Lower lobe of right lung (tissue), 2 donors: Measurements from ENCODE around the gene PABPC1L. TPM values are rescaled to one million over a fixed set of nuclear protein-coding genes. Genes with fewer than 3 reads are reported as not detected.
"Not testable (repeated sequence)": the region's sequence is repeated elsewhere in the genome, so short reads cannot be mapped to it uniquely, and the experiment has no call there.

Experiments
- ATAC-seq, 2 donors: fragments of 200-7000 bp; cut with Tn5 transposase; one replicate each; pipeline ENCODE4 v1.9.1; 2020 to 2022; ENCODE audit warnings: mild to moderate bottlenecking in 2 of 2, moderate library complexity in 2 of 2
- DNase-seq: peaks from one replicate; pipeline ENCODE4 v3.0.0-alpha.2; 2020
- H3K27ac ChIP-seq: fragments of 200-600 bp; one replicate; pipeline ENCODE4 v1.8.0; 2022
- H3K27me3 ChIP-seq: fragments of 200-600 bp; one replicate; pipeline ENCODE4 v1.8.0; 2022; ENCODE audit warnings: low read depth
- H3K36me3 ChIP-seq: fragments of 200-600 bp; one replicate; pipeline ENCODE4 v1.8.0; 2022; ENCODE audit warnings: mild to moderate bottlenecking
- H3K4me1 ChIP-seq: fragments of 200-600 bp; one replicate; pipeline ENCODE4 v1.8.0; 2022
- H3K4me3 ChIP-seq: fragments of 200-600 bp; one replicate; pipeline ENCODE4 v1.8.0; 2022; ENCODE audit warnings: mild to moderate bottlenecking
- H3K9me3 ChIP-seq: fragments of 200-600 bp; one replicate; pipeline ENCODE4 v1.8.0; 2022
- intact Hi-C: fragments of 100-400 bp; cut with DNase I; formaldehyde crosslinking; loops from one replicate; pipeline ENCODE4 v1.11.0; 2022
- long read RNA-seq: library from polyadenylated mRNA; unstranded; transcript quantifications from one replicate; pipeline ENCODE4 v2.0.0, GENCODE V29; 2021
- total RNA-seq: library from RNA; stranded (reverse); fragmentation: NEBNext Ultra II Directional; extraction: Animal tissue kit (Norgen Biotek cat#: 25700); gene quantifications from one replicate; pipeline ENCODE4 v1.2.1, GENCODE V29; 2021
- TF ChIP-seq, protein P1 (sequence below): fragments of 200-600 bp; IDR thresholded peaks from one replicate; pipeline ENCODE4 v1.8.0; 2022; ENCODE audit warnings: antibody characterized with exemption, mild to moderate bottlenecking
- donor health status: DM: no; HTN: yes; CAD: no; lungs with severe emphysema.

PABPC1L gene
- total RNA-seq: 56.3 TPM
- long read RNA-seq, partial matches to known transcripts: 0 of 12 reads
- long read RNA-seq, other reads (novel, unspliced or antisense): 8 of 12 reads

DNA sequence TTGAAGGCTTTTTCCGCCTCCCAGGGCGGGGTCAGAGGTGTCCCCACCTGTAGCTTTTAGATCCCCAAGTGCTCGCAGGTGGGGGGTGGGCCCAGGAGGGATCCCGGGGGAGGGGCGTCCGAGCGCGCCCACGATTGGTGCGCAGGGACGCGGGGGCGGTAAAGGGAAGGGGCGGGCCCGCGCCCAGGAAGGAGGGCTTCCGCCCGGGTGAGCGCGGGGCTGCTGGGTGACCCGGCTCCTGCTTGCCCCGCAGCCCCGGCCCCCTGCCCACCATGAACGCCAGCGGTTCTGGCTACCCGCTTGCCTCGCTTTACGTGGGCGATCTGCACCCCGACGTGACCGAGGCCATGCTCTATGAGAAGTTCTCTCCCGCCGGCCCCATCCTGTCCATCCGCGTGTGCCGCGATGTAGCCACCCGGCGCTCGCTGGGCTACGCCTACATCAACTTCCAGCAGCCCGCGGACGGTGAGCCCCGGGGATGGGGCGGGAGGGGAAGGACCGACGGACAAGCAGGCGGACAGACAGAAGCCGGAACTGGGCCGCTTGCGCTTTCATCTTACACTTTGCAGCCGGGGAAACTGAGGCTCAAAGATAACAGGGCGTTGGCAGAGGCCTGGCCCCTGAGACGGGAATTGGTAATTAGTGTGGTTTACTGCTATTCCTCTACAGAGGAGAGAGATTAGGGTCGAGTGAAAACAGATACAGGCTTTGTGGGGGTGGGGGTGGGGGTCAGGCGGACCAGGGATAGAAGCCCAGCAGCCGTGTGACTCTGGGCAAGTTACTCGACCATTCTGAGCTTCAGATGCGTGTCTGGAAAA lies at the start of gene PABPC1L:
Gene PABPC1L, plus strand, starts transcription at position 189 of the 818 bp plus-strand sequence. Its CDS starts 84 bp downstream, at position 273.
- Histone ChIP-seq H3K4me3 (peak within 1 kb of the TSS; percentile 74), H3K27me3 (no peaks in the 10 kb centered on the region), H3K36me3 (peaks cover 45% of the 10 kb centered on the region), H3K9me3 (no peaks in the 10 kb centered on the region), H3K27ac (no peak within 1 kb of the TSS), H3K4me1 (peaks cover 23% of the 10 kb centered on the region)
- peak; percentile 89 for DNase-seq
- TF ChIP-seq, protein P1, sequence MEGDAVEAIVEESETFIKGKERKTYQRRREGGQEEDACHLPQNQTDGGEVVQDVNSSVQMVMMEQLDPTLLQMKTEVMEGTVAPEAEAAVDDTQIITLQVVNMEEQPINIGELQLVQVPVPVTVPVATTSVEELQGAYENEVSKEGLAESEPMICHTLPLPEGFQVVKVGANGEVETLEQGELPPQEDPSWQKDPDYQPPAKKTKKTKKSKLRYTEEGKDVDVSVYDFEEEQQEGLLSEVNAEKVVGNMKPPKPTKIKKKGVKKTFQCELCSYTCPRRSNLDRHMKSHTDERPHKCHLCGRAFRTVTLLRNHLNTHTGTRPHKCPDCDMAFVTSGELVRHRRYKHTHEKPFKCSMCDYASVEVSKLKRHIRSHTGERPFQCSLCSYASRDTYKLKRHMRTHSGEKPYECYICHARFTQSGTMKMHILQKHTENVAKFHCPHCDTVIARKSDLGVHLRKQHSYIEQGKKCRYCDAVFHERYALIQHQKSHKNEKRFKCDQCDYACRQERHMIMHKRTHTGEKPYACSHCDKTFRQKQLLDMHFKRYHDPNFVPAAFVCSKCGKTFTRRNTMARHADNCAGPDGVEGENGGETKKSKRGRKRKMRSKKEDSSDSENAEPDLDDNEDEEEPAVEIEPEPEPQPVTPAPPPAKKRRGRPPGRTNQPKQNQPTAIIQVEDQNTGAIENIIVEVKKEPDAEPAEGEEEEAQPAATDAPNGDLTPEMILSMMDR: no peak
- peak; percentile 95 for ATAC-seq
- intact Hi-C loops: no loop called here

DNA sequence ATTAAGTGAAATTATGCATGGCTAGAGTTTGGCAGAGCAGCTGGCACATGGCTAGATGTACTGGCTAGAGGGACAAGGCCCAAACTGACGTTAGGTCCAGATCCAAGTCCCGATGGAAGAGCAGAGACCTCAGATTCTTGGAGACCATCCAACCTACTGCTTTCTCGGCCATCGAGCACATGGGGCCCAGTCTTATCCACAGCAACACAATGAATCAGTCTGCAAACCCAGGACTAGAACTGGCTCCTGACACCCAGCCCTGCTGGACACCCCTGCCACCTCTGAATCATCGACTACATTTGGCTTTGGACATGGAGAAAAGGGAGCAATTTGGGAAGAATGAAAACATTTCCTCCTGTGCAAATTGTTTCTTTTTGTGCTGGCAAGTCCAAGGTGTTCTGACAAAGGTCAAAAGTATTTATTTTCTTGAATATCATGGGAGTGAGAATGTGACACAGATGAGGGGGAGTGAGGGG lies 48.3 kb upstream of the PABPC1L start:
- no peaks in the 10 kb centered on the region for H3K9me3 ChIP-seq
- intact Hi-C loops: loop anchor here (10.0 kb wide), 1 partner anchor 117 kb away; the partner anchor contains the start of gene KCNK15
- TF ChIP-seq, protein P1: no peak
- peaks cover 2% of the 10 kb centered on the region for H3K4me1 ChIP-seq
- no peak overlapping the region for H3K27ac ChIP-seq
- H3K4me3 ChIP-seq: no peak overlapping the region
- DNase-seq (no peak), ATAC-seq (peak in 1 of 2 donors; percentile 26)
- no peaks in the 10 kb centered on the region for H3K27me3 ChIP-seq
- no peaks in the 10 kb centered on the region for H3K36me3 ChIP-seq

DNA sequence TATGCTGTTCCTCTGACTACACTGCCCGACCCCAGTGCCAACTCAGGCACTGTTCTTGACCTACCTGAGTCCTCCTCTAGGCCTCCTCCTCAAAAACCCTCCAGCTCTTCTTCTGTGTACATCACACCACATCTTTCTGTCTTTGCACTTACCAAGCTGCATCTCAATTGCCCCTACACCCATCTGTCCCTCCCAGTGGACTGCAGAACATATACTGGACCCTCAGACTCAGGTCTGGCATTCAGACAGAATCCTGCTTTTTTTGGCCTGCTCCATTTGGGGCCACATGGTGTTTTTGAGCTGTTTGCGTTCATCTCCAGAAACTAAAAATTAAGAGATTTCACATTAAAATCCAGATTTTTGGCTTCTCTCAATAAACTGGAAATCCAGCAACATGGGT lies 47.6 kb upstream of the PABPC1L start:
- H3K27ac ChIP-seq: no peak overlapping the region
- H3K9me3 ChIP-seq: no peaks in the 10 kb centered on the region
- no peak overlapping the region for H3K4me3 ChIP-seq
- peaks cover 6% of the 10 kb centered on the region for H3K4me1 ChIP-seq
- no peaks in the 10 kb centered on the region for H3K27me3 ChIP-seq
- no peaks in the 10 kb centered on the region for H3K36me3 ChIP-seq
- DNase-seq (no peak), ATAC-seq (no peak)
- intact Hi-C loops: loop anchor here (10.0 kb wide), 1 partner anchor 117 kb away; the partner anchor contains the start of gene KCNK15
- TF ChIP-seq, protein P1: no peak

DNA sequence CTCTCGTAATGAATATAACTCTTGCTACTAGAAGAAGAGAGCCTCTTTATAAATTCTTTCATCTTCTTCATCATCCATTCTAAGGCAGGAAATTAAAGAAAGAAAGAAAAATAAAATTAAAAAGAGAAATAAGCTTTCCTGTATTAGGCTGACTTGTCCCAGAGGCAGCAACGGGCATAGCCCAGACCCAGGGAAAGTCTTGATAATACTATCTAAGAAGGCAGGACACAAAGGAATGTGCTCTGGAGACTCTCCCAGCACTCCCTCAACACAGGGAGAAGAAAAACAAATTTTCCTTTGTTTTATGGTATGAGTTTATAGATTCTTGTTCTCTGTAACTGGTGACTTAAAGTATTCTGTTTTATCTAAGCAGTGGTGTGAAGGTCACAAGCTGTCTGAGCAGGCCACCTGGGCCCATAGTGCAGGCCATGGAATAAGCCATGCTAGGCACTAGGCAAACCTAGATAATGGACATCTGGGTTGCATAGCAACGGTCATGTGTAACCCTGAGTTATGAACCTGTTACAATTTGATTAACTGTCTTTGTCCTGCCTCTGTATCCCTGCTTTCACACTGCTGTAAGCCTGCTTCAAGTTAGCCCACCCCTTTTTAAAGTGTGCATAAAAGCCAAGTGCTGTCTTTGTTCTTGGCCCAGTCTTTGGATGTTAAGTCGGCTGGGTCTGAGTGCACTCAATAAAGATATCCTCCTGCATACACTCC lies 46.3 kb upstream of the PABPC1L start:
- intact Hi-C loops: loop anchor here (10.0 kb wide), 1 partner anchor 119 kb away; the partner anchor contains the start of gene KCNK15
- not testable (repeated sequence) for H3K27ac ChIP-seq, H3K4me1 ChIP-seq, H3K27me3 ChIP-seq, DNase-seq, H3K9me3 ChIP-seq, H3K4me3 ChIP-seq, ATAC-seq, H3K36me3 ChIP-seq

DNA sequence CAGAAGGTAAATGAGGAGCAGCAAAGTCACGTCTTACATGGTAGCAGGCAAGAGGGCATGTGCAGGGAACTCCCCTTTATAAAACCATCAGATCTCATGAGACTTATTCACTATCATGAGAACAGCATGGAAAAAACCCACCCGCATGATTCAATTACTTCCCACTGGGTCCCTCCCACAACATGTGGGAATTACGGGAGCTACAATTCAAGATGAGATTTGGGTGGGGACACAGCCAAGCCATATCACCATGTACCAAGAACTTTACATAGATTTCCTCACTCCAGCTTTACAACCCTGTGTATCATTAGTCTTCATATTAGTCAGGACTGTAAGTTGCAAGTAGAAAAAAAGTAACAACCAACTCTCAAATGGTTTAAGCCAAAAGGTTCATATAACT lies 45.4 kb upstream of the PABPC1L start:
- H3K27me3 ChIP-seq, H3K4me1 ChIP-seq, H3K36me3 ChIP-seq, H3K27ac ChIP-seq, DNase-seq, H3K9me3 ChIP-seq, ATAC-seq, H3K4me3 ChIP-seq: not testable (repeated sequence)
- intact Hi-C loops: loop anchor here (10.0 kb wide), 1 partner anchor 120 kb away; the partner anchor contains the start of gene KCNK15

DNA sequence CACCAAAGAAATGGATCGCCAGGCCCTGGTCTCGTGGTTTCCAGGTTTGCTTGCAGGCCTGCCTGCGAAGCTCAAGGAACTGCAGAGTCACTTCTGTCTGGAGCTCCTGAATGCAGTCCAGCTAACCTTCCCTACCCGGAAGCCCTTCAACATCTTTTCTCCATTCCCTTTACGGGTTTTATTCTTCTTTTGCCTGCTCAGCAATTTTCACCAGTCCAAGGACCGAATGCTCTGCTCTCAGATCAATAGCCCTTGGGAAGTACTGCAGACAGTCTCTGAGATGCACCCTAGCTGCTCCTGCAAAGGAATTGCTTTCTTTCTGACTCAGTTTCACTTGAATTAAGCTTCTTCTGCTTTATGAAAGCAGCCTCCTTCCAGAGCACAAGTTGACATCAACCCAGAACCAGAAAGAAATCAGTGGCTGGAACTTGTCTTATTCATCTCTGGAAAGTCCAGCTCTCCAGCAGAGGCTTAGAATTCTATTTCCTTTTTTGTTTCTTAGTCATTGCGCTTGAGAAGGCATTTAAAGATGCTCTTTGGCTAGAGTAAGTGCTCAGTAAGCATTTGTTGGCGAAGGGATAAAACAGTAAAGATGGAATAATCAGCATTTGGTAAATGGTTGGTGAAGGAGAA lies 43.0 kb upstream of the PABPC1L start:
- intact Hi-C loops: loop anchor here (10.0 kb wide), 1 partner anchor 122 kb away; the partner anchor contains the start of gene KCNK15
- no peak for ATAC-seq
- no peak overlapping the region for H3K4me3 ChIP-seq

More for the DNA sequence above, 43.0 kb upstream of the PABPC1L start:
- TF ChIP-seq, protein P1: no peak
- DNase-seq: no peak
- H3K9me3 ChIP-seq: no peaks in the 10 kb centered on the region
- no peaks in the 10 kb centered on the region for H3K36me3 ChIP-seq
- no peaks in the 10 kb centered on the region for H3K27me3 ChIP-seq
- H3K27ac ChIP-seq: no peak overlapping the region
- peaks cover 6% of the 10 kb centered on the region for H3K4me1 ChIP-seq
